ENCODE data around the gene CCDC88C. TPM values are rescaled to one million over a fixed set of nuclear protein-coding genes. Genes with fewer than 3 reads are reported as not detected.

CCDC88C gene
- total and polyA plus RNA-seq, 9 donors, result 2.0 to 17.7 (median 3.9) TPM

- TF ChIP-seq, protein P1, sequence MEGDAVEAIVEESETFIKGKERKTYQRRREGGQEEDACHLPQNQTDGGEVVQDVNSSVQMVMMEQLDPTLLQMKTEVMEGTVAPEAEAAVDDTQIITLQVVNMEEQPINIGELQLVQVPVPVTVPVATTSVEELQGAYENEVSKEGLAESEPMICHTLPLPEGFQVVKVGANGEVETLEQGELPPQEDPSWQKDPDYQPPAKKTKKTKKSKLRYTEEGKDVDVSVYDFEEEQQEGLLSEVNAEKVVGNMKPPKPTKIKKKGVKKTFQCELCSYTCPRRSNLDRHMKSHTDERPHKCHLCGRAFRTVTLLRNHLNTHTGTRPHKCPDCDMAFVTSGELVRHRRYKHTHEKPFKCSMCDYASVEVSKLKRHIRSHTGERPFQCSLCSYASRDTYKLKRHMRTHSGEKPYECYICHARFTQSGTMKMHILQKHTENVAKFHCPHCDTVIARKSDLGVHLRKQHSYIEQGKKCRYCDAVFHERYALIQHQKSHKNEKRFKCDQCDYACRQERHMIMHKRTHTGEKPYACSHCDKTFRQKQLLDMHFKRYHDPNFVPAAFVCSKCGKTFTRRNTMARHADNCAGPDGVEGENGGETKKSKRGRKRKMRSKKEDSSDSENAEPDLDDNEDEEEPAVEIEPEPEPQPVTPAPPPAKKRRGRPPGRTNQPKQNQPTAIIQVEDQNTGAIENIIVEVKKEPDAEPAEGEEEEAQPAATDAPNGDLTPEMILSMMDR (IDR thresholded peaks at IDR 0.05), result no peak
- no peak for TF ChIP-seq POLR2A (IDR thresholded peaks at IDR 0.05)
- TF ChIP-seq EP300 (IDR thresholded peaks at IDR 0.05), result no peak
- intact Hi-C loops (cut with DNase I), result no loop called here
- Histone ChIP-seq H3K27ac (no peak overlapping the region), H3K9me3 (no peaks in the 10 kb centered on the region), H3K4me3 (no peak overlapping the region), H3K27me3 (no peaks in the 10 kb centered on the region), H3K4me1 (ENCODE audit: insufficient read depth) (no peaks in the 10 kb centered on the region), H3K36me3 (no peaks in the 10 kb centered on the region)
- 83 to 87% (median 83%) methylated on average over 11 of the region's 11 CpGs for WGBS, 3 donors
- no peak for DNase-seq
Observed at GRCh38 chr14:91378930-91379578, 38.6 kb downstream of the CCDC88C start.

- TF ChIP-seq POLR2A (IDR thresholded peaks at IDR 0.05), result no peak
- TF ChIP-seq, protein P1 (IDR thresholded peaks at IDR 0.05), result no peak
- TF ChIP-seq EP300 (IDR thresholded peaks at IDR 0.05), result no peak
- Histone ChIP-seq H3K27me3 (no peaks in the 10 kb centered on the region), H3K4me1 (ENCODE audit: insufficient read depth) (no peaks in the 10 kb centered on the region), H3K27ac (no peak overlapping the region), H3K9me3 (no peaks in the 10 kb centered on the region), H3K36me3 (no peaks in the 10 kb centered on the region), H3K4me3 (no peak overlapping the region)
- 84 to 89% (median 89%) methylated on average over 15 of the region's 15 CpGs for WGBS, 3 donors
- no peak for DNase-seq
- intact Hi-C loops (cut with DNase I), result no loop called here
Observed at GRCh38 chr14:91377700-91378652, 39.6 kb downstream of the CCDC88C start.

DNA sequence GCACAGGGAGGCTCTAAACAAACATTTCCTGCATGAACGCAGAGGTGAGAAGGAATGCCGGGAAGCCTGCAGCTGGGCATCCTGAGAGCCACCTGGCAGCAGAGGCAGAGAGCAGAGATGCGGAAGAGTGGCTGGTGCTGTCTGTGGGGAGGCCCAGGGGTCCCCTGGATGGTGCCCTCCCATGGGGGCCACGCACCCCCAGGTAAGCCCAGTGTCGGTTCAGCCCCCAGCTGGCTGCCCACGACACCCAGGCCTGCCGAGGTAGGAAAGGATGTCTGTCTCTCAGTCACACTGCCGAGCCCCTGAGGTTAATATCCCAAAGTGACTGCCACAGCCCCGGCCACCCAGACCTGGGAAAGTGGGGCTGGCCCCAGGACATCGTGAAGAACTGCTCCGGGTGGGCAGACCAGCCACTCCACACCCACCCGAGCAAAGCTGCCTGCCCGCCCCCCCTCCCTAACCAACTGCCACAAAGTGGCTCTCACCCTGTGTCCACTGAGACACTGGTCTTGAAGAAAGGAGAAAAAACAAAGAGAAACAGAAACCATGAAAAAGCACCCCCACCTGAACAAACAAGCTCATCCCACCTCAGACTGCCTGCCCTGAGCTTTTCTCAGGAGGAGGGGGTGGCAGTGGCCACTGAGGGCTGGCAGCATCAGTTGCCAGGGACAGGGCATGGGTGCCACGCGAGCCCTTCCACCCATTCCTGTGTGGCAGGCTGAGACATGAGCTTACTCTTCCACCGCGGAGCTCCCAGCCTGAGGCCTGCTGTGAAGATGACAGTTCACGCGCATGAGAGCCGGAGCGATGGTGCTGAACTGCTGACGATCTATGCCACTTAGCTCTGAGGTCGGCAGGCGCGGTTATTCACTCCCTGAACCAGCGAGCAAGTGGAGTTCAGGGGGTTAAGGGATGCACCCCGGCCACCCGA lies 40.8 kb downstream of the CCDC88C start:
- no peaks in the 10 kb centered on the region for H3K36me3 ChIP-seq
- TF ChIP-seq POLR2A (IDR thresholded peaks at IDR 0.05) (no peak), EP300 (IDR thresholded peaks at IDR 0.05) (no peak)
- TF ChIP-seq, protein P1 (IDR thresholded peaks at IDR 0.05), result no peak
- WGBS, 3 donors, result 88 to 91% (median 90%) methylated on average over 27 to 28 of the region's 28 CpGs
- no peak for DNase-seq
- H3K4me3 ChIP-seq, result no peak overlapping the region
- no peak overlapping the region for H3K27ac ChIP-seq
- no peaks in the 10 kb centered on the region for H3K9me3 ChIP-seq
- no peaks in the 10 kb centered on the region for H3K27me3 ChIP-seq
- intact Hi-C loops (cut with DNase I), result no loop called here
- H3K4me1 ChIP-seq (ENCODE audit: insufficient read depth), result no peaks in the 10 kb centered on the region
